ENCODE results near the gene C14orf132. TPM values are rescaled to one million over a fixed set of nuclear protein-coding genes. Genes with fewer than 3 reads are reported as not detected.

Gene C14orf132
- total RNA-seq, 2 donors from 2014 or later = 1.3 to 2.8 TPM

GRCh38 chr14:96136371-96137005 is 97.3 kb downstream of the C14orf132 start:
- Mint-ChIP-seq H3K36me3 (ENCODE audit: low read depth) (no peaks in the 10 kb centered on the region), H3K4me1 (no peaks in the 10 kb centered on the region), H3K9me3 (no peaks in the 10 kb centered on the region), H3K27ac (no peak overlapping the region), H3K4me3 (no peak overlapping the region), H3K27me3 (peaks cover 24% of the 10 kb centered on the region)
- peak; percentile 57 for ATAC-seq (replicated peaks)

GRCh38 chr14:96138241-96138640 is 99.1 kb downstream of the C14orf132 start:
- H3K27ac Mint-ChIP-seq = no peak overlapping the region
- no peaks in the 10 kb centered on the region for H3K9me3 Mint-ChIP-seq
- peaks cover 19% of the 10 kb centered on the region for H3K27me3 Mint-ChIP-seq
- no peak overlapping the region for H3K4me3 Mint-ChIP-seq
- H3K36me3 Mint-ChIP-seq (ENCODE audit: low read depth) = no peaks in the 10 kb centered on the region
- ATAC-seq (replicated peaks) = no peak
- H3K4me1 Mint-ChIP-seq = no peaks in the 10 kb centered on the region

DNA sequence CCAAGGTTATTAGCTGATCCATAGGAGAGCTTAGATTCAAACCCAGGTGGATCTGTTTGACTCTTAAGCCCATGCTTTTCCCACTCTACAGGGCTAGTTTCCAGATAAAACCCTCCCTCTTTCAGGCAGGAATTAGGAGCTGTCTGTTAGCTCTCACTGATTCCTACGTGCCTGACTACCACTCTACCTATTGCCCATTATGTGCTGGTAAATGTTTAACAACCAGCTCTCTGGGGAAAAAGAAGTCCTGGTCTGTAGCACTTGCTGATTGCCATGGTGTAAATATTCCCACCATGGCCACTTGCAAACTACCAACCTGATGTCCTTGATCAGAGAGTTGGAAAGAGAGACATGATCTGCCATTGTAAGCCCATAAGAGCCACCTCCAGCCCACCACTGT is 100.0 kb downstream of the C14orf132 start:
- Mint-ChIP-seq H3K9me3 (no peaks in the 10 kb centered on the region), H3K36me3 (ENCODE audit: low read depth) (no peaks in the 10 kb centered on the region), H3K27me3 (peaks cover 19% of the 10 kb centered on the region), H3K27ac (no peak overlapping the region), H3K4me3 (no peak overlapping the region), H3K4me1 (no peaks in the 10 kb centered on the region)
- no peak for ATAC-seq (replicated peaks)

DNA sequence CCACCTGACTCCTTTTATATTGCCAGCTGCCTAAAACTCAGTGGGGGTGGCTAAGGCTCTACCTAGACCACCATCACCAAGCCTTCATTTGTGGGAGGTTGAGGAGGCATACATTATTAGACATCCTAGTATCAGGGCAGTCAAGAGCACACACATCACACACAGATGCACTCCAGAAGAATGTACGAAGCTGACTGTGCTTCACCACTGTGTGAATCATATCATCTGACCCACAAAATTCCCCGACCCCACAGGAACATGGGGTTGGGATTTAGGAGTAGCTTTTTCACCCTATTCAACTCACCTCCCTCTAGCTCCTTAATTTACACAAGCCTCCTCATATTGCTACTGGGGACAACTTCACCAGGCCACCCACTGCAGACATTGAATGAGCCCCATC is 100.7 kb downstream of the C14orf132 start:
- no peaks in the 10 kb centered on the region for H3K4me1 Mint-ChIP-seq
- H3K27ac Mint-ChIP-seq = no peak overlapping the region
- H3K9me3 Mint-ChIP-seq = no peaks in the 10 kb centered on the region
- peaks cover 16% of the 10 kb centered on the region for H3K27me3 Mint-ChIP-seq
- no peaks in the 10 kb centered on the region for H3K36me3 Mint-ChIP-seq (ENCODE audit: low read depth)
- no peak overlapping the region for H3K4me3 Mint-ChIP-seq
- ATAC-seq (replicated peaks) = no peak

DNA sequence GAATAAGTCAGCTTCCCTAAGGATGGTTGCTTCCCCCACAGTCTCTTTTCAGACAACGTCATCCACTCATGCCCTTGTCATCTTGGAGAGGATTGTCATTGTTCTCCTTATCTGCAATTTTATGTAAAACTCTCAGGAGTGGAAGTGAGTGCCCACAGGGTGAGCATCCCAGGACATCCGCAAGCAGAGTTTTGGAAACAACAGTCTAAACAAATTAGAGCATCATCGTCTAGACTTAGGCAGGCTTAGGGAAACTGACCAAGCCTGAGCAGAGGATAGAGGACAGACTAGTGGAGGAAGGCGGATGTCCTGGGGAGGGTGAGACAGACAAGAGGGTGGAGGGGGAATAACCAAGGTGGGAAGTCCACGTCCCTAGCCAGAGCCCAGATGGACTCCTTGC is 101.8 kb downstream of the C14orf132 start:
- H3K4me1 Mint-ChIP-seq = no peaks in the 10 kb centered on the region
- no peaks in the 10 kb centered on the region for H3K9me3 Mint-ChIP-seq

More for the DNA sequence above, 101.8 kb downstream of the C14orf132 start:
- no peak for ATAC-seq (replicated peaks)
- Mint-ChIP-seq H3K27ac (no peak overlapping the region), H3K27me3 (peaks cover 7% of the 10 kb centered on the region), H3K36me3 (ENCODE audit: low read depth) (no peaks in the 10 kb centered on the region), H3K4me3 (no peak overlapping the region)

Other genes with a start within 250 kb of the C14orf132 start
- gene TUNAR, start 162.5 kb upstream of the C14orf132 start, total RNA-seq = not detected
- not detected for gene BDKRB2, start 165.5 kb downstream of the C14orf132 start, total RNA-seq
- not detected for gene BDKRB1, start 216.8 kb downstream of the C14orf132 start, total RNA-seq

Data from activated T-helper 17 cell treated with anti-CD3 and anti-CD28 coated beads, Interleukin-2, amount 50 U/mL, for 72 hours (primary cell).